ENCODE measurements around the gene C1QL1. TPM values are rescaled to one million over a fixed set of nuclear protein-coding genes. Genes with fewer than 3 reads are reported as not detected.

C1QL1 gene
- total RNA-seq, 1 experiment from 2014 or later = not detected

- no peak overlapping the region for H2AFZ ChIP-seq (ENCODE audit: low read length)
- H3K9ac ChIP-seq (ENCODE audit: low read length) = peak overlapping the region; percentile 33; the same call in 1 of the 2 replicates
- H3K4me2 ChIP-seq (ENCODE audit: low read depth, low read length, poor library complexity, severe bottlenecking) = peak overlapping the region; percentile 24
- H3K79me2 ChIP-seq (ENCODE audit: low read length) = no peaks in the 10 kb centered on the region
- no peaks in the 10 kb centered on the region for H4K20me1 ChIP-seq (ENCODE audit: insufficient read depth, low read depth, low read length)
- H3K4me1 ChIP-seq (ENCODE audit: low read length) = peaks cover 21% of the 10 kb centered on the region
- H3K27me3 ChIP-seq (ENCODE audit: low read length) = no peaks in the 10 kb centered on the region
- H3K36me3 ChIP-seq (ENCODE audit: insufficient read depth, low read length) = no peaks in the 10 kb centered on the region
- no peak overlapping the region for H3K4me3 ChIP-seq (ENCODE audit: low read length)
- no peaks in the 10 kb centered on the region for H3K9me2 ChIP-seq (replicated peaks; ENCODE audit: insufficient read depth, low read length)
- no peak overlapping the region for H3K27ac ChIP-seq (ENCODE audit: low read length)
- DNase-seq = peak; percentile 89
- no peaks in the 10 kb centered on the region for H3K9me3 ChIP-seq (ENCODE audit: low read length)
These were observed 48.1 kb downstream of the C1QL1 start for GRCh38 chr17:44919885-44920564.

DNA sequence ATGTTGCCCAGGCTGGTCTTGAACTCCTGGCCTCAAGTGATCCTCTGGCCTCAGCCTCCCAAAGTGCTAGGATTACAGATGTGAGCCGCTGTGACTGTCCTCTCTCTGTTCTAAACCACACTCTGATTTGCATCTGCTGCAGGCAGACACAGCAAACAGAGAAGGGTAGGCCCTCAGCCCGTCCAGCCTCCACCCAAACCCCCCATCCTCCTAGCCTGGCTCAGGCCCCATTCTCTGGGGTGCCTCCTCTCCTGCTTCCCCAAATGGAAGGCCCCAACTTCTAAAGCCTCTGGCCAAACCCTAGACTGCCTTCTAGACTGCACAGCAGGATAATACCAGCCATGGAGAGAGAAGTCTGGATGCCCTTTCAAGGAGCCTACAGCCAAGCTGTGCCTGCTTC, 48.7 kb downstream of the C1QL1 start:
- no peak for DNase-seq
- Histone ChIP-seq H3K9me3 (ENCODE audit: low read length) (no peaks in the 10 kb centered on the region), H3K4me2 (ENCODE audit: low read depth, low read length, poor library complexity, severe bottlenecking) (no peak overlapping the region), H3K4me1 (ENCODE audit: low read length) (peaks cover 23% of the 10 kb centered on the region), H2AFZ (ENCODE audit: low read length) (no peak overlapping the region), H3K9ac (ENCODE audit: low read length) (peak overlapping the region; percentile 33; the same call in 1 of the 2 replicates), H3K27ac (ENCODE audit: low read length) (no peak overlapping the region), H3K4me3 (ENCODE audit: low read length) (no peak overlapping the region), H3K79me2 (ENCODE audit: low read length) (no peaks in the 10 kb centered on the region), H3K36me3 (ENCODE audit: insufficient read depth, low read length) (no peaks in the 10 kb centered on the region), H4K20me1 (ENCODE audit: insufficient read depth, low read depth, low read length) (no peaks in the 10 kb centered on the region), H3K27me3 (ENCODE audit: low read length) (no peaks in the 10 kb centered on the region), H3K9me2 (replicated peaks; ENCODE audit: insufficient read depth, low read length) (no peaks in the 10 kb centered on the region)

DNA sequence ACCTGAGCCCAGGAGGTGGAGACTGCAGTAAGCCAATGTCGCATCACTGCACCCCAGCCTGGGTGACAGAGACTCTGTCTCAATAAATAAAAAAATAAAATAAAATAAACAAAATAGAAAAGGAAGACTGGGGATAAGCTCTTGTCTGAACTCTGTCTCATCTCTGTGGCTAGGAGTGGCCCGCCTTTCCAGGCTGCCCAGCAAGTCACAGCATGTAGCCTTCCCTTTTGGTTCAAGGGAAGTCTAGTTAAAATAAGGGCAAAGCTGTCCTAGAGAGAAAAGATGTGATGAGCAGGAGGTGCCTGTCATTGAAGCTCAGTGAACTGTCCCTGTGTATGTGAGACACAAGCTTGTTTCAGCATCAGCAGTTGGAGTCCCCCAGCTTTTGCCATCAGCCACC, 50.1 kb downstream of the C1QL1 start:
- H3K9ac ChIP-seq (ENCODE audit: low read length) = no peak overlapping the region
- H3K27me3 ChIP-seq (ENCODE audit: low read length) = no peaks in the 10 kb centered on the region
- DNase-seq = no peak
- H3K79me2 ChIP-seq (ENCODE audit: low read length) = no peaks in the 10 kb centered on the region
- H3K4me2 ChIP-seq (ENCODE audit: low read depth, low read length, poor library complexity, severe bottlenecking) = no peak overlapping the region
- no peaks in the 10 kb centered on the region for H4K20me1 ChIP-seq (ENCODE audit: insufficient read depth, low read depth, low read length)
- H3K9me2 ChIP-seq (replicated peaks; ENCODE audit: insufficient read depth, low read length) = no peaks in the 10 kb centered on the region
- H2AFZ ChIP-seq (ENCODE audit: low read length) = no peak overlapping the region
- no peaks in the 10 kb centered on the region for H3K9me3 ChIP-seq (ENCODE audit: low read length)
- no peak overlapping the region for H3K27ac ChIP-seq (ENCODE audit: low read length)
- no peak overlapping the region for H3K4me3 ChIP-seq (ENCODE audit: low read length)
- H3K4me1 ChIP-seq (ENCODE audit: low read length) = peaks cover 30% of the 10 kb centered on the region
- H3K36me3 ChIP-seq (ENCODE audit: insufficient read depth, low read length) = no peaks in the 10 kb centered on the region

DNA sequence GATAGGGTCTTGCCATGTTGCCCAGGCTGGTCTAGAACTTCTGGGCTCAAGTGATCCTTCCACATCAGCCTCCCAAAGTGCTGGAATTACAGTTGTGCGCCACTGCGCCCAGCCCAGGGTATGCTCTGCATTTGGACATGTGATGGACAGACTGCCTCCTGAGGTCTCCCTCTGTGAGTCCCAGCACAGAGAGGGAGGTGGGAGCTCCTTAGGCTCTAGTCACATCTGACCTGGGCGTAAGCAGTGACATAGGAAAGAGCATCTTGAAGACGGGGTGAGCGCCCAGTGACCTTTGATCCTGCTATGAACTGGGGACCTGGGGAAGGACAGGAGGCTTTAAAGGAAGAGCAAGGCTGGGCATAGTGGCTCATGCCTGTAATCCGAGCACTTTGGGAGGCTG, 50.6 kb downstream of the C1QL1 start:
- no peak overlapping the region for H3K4me2 ChIP-seq (ENCODE audit: low read depth, low read length, poor library complexity, severe bottlenecking)
- H3K79me2 ChIP-seq (ENCODE audit: low read length) = no peaks in the 10 kb centered on the region
- no peaks in the 10 kb centered on the region for H3K36me3 ChIP-seq (ENCODE audit: insufficient read depth, low read length)
- H3K9me2 ChIP-seq (replicated peaks; ENCODE audit: insufficient read depth, low read length) = no peaks in the 10 kb centered on the region
- no peak overlapping the region for H3K9ac ChIP-seq (ENCODE audit: low read length)
- H3K4me1 ChIP-seq (ENCODE audit: low read length) = peaks cover 30% of the 10 kb centered on the region
- no peaks in the 10 kb centered on the region for H3K9me3 ChIP-seq (ENCODE audit: low read length)
- no peak overlapping the region for H3K27ac ChIP-seq (ENCODE audit: low read length)
- H3K4me3 ChIP-seq (ENCODE audit: low read length) = no peak overlapping the region
- no peaks in the 10 kb centered on the region for H4K20me1 ChIP-seq (ENCODE audit: insufficient read depth, low read depth, low read length)
- DNase-seq = no peak
- no peaks in the 10 kb centered on the region for H3K27me3 ChIP-seq (ENCODE audit: low read length)
- no peak overlapping the region for H2AFZ ChIP-seq (ENCODE audit: low read length)

DNA sequence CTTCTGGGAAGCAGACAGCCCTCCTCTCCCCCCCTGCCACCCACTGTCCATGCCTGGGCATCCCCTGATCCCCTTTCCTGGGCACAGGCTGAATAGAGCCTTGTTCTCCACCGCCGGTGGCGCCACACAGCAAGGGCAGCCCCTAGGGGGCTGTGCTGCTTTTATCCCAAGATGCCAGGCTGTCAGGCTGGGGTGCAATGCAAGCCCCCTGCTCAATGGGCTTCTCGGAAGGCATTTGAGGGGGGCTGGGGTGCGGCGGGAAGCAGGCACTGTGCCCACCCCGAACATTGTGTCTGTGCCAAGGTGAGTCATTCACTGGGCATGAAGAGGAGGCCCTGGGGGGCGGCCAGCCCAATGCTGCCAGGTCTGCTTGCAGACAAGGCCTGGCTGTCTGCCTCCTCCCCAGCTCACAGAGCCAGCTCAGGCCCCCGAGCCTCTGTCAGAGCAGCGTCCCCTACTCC, 51.3 kb downstream of the C1QL1 start:
- Histone ChIP-seq H3K4me2 (ENCODE audit: low read depth, low read length, poor library complexity, severe bottlenecking) (no peak overlapping the region), H3K79me2 (ENCODE audit: low read length) (no peaks in the 10 kb centered on the region), H2AFZ (ENCODE audit: low read length) (no peak overlapping the region), H3K4me1 (ENCODE audit: low read length) (peaks cover 30% of the 10 kb centered on the region), H3K36me3 (ENCODE audit: insufficient read depth, low read length) (no peaks in the 10 kb centered on the region), H3K9me2 (replicated peaks; ENCODE audit: insufficient read depth, low read length) (no peaks in the 10 kb centered on the region), H3K9me3 (ENCODE audit: low read length) (no peaks in the 10 kb centered on the region), H4K20me1 (ENCODE audit: insufficient read depth, low read depth, low read length) (no peaks in the 10 kb centered on the region), H3K27me3 (ENCODE audit: low read length) (no peaks in the 10 kb centered on the region), H3K9ac (ENCODE audit: low read length) (no peak overlapping the region), H3K4me3 (ENCODE audit: low read length) (no peak overlapping the region), H3K27ac (ENCODE audit: low read length) (no peak overlapping the region)
- no peak for DNase-seq

- Histone ChIP-seq H3K4me2 (ENCODE audit: low read depth, low read length, poor library complexity, severe bottlenecking) (no peak overlapping the region), H3K4me3 (ENCODE audit: low read length) (no peak overlapping the region), H3K4me1 (ENCODE audit: low read length) (peaks cover 29% of the 10 kb centered on the region), H3K36me3 (ENCODE audit: insufficient read depth, low read length) (no peaks in the 10 kb centered on the region), H4K20me1 (ENCODE audit: insufficient read depth, low read depth, low read length) (no peaks in the 10 kb centered on the region), H3K27ac (ENCODE audit: low read length) (no peak overlapping the region), H3K9me2 (replicated peaks; ENCODE audit: insufficient read depth, low read length) (no peaks in the 10 kb centered on the region), H3K9ac (ENCODE audit: low read length) (no peak overlapping the region), H3K27me3 (ENCODE audit: low read length) (no peaks in the 10 kb centered on the region), H2AFZ (ENCODE audit: low read length) (no peak overlapping the region), H3K79me2 (ENCODE audit: low read length) (no peaks in the 10 kb centered on the region), H3K9me3 (ENCODE audit: low read length) (no peaks in the 10 kb centered on the region)
- no peak for DNase-seq
These were observed 52.0 kb downstream of the C1QL1 start for GRCh38 chr17:44915862-44916780.

- no peak for DNase-seq
- Histone ChIP-seq H3K27me3 (ENCODE audit: low read length) (no peaks in the 10 kb centered on the region), H3K36me3 (ENCODE audit: insufficient read depth, low read length) (no peaks in the 10 kb centered on the region), H3K9me2 (replicated peaks; ENCODE audit: insufficient read depth, low read length) (no peaks in the 10 kb centered on the region), H3K9ac (ENCODE audit: low read length) (no peak within 1 kb of the TSS), H3K4me3 (ENCODE audit: low read length) (no peak within 1 kb of the TSS), H3K9me3 (ENCODE audit: low read length) (no peaks in the 10 kb centered on the region), H3K79me2 (ENCODE audit: low read length) (no peaks in the 10 kb centered on the region), H3K4me2 (ENCODE audit: low read depth, low read length, poor library complexity, severe bottlenecking) (no peak within 1 kb of the TSS), H4K20me1 (ENCODE audit: insufficient read depth, low read depth, low read length) (no peaks in the 10 kb centered on the region), H2AFZ (ENCODE audit: low read length) (no peak within 1 kb of the TSS), H3K4me1 (ENCODE audit: low read length) (peaks cover 21% of the 10 kb centered on the region), H3K27ac (ENCODE audit: low read length) (no peak within 1 kb of the TSS)
These were observed 52.8 kb downstream of the C1QL1 start, which contains the start of gene GFAP for GRCh38 chr17:44915321-44915726. GFAP (minus strand) TSS chr17:44915500; CDS start chr17:44915486, 14 bp downstream.

DNA sequence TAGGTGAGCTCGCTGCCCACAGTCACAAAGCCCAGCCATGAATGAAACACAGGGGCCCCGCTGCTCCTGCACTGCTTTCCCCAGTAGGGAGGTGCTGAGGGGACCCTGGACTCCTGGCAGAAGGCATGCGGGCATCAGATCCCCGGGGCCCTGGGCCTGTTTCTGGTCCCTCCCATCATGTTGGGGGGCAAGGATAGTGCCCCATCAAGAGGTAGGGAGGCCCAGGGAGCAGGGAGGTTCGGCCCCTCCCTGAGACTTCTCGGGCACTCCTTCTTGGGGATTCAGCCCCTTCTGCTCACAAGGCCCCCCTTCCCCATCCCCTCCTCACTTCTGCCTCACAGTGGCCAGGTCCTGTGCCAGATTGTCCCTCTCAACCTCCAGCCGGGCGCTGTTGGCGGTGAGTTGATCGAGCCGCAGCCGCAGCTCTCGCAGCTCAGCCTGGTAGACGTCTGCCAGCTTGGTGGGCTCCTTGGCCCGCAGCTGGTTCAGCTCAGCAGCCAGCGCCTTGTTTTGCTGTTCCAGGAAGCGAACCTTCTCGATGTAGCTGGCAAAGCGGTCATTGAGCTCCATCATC, 53.3 kb downstream of the C1QL1 start:
- Histone ChIP-seq H3K4me1 (ENCODE audit: low read length) (peaks cover 16% of the 10 kb centered on the region), H3K9me2 (replicated peaks; ENCODE audit: insufficient read depth, low read length) (no peaks in the 10 kb centered on the region), H3K9me3 (ENCODE audit: low read length) (no peaks in the 10 kb centered on the region), H3K27ac (ENCODE audit: low read length) (no peak overlapping the region), H3K4me3 (ENCODE audit: low read length) (no peak overlapping the region), H3K36me3 (ENCODE audit: insufficient read depth, low read length) (no peaks in the 10 kb centered on the region), H3K9ac (ENCODE audit: low read length) (no peak overlapping the region), H3K79me2 (ENCODE audit: low read length) (no peaks in the 10 kb centered on the region), H3K27me3 (ENCODE audit: low read length) (no peaks in the 10 kb centered on the region), H4K20me1 (ENCODE audit: insufficient read depth, low read depth, low read length) (no peaks in the 10 kb centered on the region), H3K4me2 (ENCODE audit: low read depth, low read length, poor library complexity, severe bottlenecking) (no peak overlapping the region), H2AFZ (ENCODE audit: low read length) (no peak overlapping the region)
- DNase-seq = no peak

All from Karpas-422 (cell line).